ENCODE results near the gene NDUFB11. TPM values are rescaled to one million over a fixed set of nuclear protein-coding genes. Genes with fewer than 3 reads are reported as not detected.
A peak's percentile ranks its signal among the peaks of the same experiment; 100 is the strongest.

NDUFB11 gene
- 194 and 205 TPM in 2 replicates for total RNA-seq (2014; rRNA removed; shearing (Covaris generic))

- DNase-seq (ENCODE audit: low read depth), result peak; percentile 96
These were observed at the start of gene NDUFB11, which contains the start of gene RBM10 for GRCh38 chrX:47144626-47145394. Gene NDUFB11, minus strand, starts transcription at chrX:47144702. Its CDS starts 23 bp downstream, at chrX:47144679. Gene RBM10, plus strand, starts transcription at chrX:47145221. Its CDS starts 2,261 bp downstream, at chrX:47147482.

GRCh38 chrX:47193475-47194193, 49.1 kb upstream of the NDUFB11 start, which contains the start of gene UBA1:
Gene UBA1, plus strand, starts transcription at chrX:47193829. Its CDS starts 4,974 bp downstream, at chrX:47198803.
- DNase-seq (ENCODE audit: low read depth), result peak; percentile 95

DNA sequence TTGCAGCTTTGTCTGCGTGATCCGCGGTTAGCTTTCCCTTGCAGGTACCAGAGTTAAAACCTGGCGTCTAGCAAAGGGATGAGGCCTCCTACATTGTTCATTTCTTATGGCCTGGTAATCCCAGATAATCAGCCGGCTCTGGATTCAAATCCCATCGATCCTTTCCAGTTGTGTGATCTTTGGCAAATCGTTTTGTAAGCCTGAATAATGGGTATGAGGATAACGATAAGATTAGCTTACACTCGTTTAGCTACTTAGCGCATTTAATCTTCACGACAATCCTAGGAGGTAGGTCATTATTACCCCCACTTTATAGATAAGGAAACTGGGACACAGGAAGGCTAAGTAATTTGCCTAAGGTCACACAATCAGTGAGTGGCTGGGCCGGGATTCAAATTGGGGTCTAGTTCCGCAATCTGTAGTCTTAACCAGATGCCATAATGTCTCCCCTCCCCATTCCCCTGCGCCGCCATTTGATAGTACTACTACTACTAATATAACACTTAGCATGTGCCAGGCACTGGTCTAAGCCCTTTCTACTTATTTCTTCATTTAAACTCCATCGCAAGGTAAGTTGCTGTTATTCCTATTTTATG, 47.4 kb upstream of the NDUFB11 start:
- DNase-seq (ENCODE audit: low read depth), result no peak

- peak; percentile 35 for DNase-seq (ENCODE audit: low read depth)
These were observed 46.8 kb upstream of the NDUFB11 start for GRCh38 chrX:47191331-47191730.

DNA sequence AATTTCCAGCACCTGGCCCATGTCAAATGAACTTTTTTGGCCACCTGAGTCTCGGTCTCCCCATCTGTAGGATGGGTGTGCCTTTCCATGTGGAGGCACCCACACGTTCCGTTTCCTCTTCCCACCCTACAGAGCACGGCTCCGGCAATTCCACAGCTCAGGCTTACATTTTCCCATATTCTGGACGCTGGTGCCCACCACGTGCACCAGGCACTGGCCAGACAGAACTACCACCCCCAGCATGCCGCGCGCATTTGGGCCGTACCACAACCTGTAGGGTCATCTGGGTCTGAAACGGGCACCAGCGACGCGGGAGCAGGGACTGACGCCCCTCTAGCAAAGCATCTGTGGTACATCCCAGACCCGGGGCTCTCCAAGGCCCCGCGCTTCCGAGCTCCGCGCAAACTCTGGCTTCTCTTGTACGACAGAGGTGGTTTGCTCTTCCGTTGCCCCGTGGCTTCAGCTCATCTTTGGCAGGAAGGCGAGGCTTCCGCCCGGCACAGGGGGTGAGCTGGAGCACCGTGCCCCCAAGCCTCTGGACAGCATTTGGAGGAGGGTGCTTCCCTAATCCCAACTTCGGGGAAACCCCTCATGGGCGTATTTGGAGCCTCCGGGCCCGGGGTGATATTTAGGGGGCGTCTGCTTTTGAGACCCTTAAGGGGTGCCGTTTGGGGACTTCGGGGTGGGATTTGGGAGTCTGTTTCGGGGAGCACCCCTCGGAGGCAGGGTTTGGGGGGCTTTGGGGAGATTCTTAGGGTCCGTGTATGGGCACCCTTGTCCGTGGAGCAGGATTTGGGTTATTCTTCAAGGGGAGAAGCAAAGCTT, 46.2 kb upstream of the NDUFB11 start:
- DNase-seq (ENCODE audit: low read depth), result peak; percentile 91

- DNase-seq (ENCODE audit: low read depth), result no peak
These were observed 45.4 kb upstream of the NDUFB11 start for GRCh38 chrX:47189906-47190305.

DNA sequence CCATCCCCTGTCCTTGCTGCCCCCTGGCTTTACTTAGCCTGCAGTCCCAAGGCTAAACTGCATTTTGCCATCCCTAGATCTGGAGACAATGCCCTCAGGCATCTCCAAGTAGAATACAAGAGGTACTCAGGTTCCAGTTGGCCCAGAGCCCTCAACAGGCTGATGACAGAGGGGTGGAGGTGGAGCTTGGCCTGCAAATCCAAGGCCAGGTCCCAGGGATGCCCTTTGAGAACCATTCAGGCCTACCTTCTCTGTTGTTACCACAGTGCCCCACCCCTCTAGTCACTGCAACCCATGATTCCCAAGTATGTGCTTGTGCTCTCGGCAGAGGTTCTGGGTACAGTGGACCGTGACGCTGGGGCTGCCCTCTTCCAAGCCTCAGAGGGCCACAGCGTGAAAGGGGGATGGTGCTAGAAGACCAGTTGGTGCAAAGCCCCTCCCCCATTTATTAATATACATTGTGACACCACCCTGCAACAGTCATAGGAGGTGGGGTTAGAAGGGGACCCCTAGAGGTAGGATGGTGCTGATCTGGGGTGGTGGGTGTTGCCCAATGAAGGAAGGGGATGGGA, 42.7 kb upstream of the NDUFB11 start:
- DNase-seq (ENCODE audit: low read depth), result peak; percentile 65

- no peak for DNase-seq (ENCODE audit: low read depth)
These were observed 41.7 kb upstream of the NDUFB11 start for GRCh38 chrX:47186096-47186740.

- DNase-seq (ENCODE audit: low read depth), result no peak
These were observed 40.7 kb upstream of the NDUFB11 start for GRCh38 chrX:47185241-47185640.

- no peak for DNase-seq (ENCODE audit: low read depth)
These were observed 40.0 kb upstream of the NDUFB11 start for GRCh38 chrX:47184486-47184885.

DNA sequence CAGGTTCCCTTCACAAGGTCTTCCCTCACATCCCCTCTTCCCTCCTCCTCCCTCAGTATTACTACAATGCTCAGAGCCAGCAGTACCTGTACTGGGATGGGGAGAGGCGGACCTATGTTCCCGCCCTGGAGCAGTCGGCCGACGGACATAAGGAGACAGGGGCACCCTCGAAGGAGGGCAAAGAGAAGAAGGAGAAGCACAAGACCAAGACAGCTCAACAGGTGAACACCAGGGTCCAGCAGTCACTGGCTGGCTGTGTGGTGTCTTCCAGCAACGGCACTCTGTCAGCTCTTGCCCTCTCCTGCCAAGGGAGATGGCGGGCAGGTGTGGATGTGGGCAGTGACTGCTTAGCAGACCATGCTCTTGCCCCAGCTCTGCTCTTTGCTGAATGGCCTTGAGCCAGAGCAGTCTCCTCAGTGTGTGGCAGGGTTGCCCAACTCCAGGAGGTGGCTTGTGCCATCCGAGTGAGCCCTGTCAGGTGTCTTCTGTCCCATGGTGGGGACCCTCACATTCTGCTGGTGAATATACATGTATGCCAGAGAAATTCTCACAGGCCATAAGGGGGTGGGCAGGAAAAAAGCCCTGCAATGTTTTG, 37.7 kb upstream of the NDUFB11 start:
- DNase-seq (ENCODE audit: low read depth), result no peak

DNA sequence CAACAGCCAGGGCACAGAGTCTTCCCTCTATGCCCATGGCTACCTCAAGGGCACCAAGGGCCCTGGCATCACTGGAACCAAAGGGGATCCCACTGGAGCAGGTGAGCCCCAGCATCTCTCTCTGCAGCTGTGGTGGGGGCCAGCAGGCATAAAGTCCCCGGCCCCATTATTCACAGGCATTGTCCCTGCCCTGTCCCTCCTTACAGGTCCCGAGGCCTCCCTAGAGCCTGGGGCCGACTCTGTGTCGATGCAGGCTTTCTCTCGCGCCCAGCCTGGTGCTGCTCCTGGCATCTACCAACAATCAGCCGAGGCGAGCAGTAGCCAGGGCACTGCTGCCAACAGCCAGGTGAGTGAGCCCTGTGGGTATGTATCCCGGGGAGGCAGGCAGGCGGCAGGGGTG, 36.8 kb upstream of the NDUFB11 start:
- no peak for DNase-seq (ENCODE audit: low read depth)

- no peak for DNase-seq (ENCODE audit: low read depth)
These were observed 35.8 kb upstream of the NDUFB11 start for GRCh38 chrX:47180346-47180745.

- no peak for DNase-seq (ENCODE audit: low read depth)
These were observed 35.4 kb upstream of the NDUFB11 start for GRCh38 chrX:47179928-47180255.

DNA sequence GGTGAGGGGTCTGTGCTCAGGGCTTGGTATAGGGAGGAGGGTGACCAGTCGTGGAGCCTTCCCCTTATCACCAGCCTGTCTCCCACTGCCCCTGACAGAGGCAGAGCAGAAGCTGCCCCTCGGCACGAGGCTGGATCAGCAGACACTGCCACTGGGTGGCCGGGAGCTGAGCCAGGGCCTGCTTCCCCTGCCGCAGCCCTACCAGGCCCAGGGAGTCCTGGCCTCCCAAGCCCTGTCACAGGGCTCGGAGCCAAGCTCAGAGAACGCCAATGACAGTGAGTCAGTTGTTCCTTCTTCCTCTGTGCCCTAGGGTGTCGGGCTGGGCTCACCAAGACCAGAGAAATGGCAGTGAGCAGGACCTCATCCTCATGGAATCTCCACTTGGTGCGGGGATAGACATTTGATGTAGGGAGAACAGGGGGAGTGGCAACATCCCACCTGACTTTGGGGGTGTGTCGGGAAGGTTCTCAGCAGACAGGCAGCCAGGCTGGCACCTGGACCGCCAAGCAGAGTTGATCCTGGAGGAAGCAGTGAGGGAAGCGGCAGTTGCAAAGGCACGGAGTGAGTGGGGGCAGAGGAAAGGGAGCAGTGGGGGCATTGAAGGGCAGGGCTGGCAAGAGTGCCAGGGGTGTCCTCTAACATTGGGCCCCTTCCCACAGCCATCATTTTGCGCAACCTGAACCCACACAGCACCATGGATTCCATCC, 34.9 kb upstream of the NDUFB11 start:
- peak; percentile 83 for DNase-seq (ENCODE audit: low read depth)

GRCh38 chrX:47178337-47178736, 33.8 kb upstream of the NDUFB11 start:
- no peak for DNase-seq (ENCODE audit: low read depth)

- no peak for DNase-seq (ENCODE audit: low read depth)
These were observed 32.6 kb upstream of the NDUFB11 start for GRCh38 chrX:47177079-47177478.

- no peak for DNase-seq (ENCODE audit: low read depth)
These were observed 31.7 kb upstream of the NDUFB11 start for GRCh38 chrX:47176101-47176740.

GRCh38 chrX:47175588-47175980, 31.1 kb upstream of the NDUFB11 start:
- DNase-seq (ENCODE audit: low read depth), result no peak

Data from M059J (cell line).